DMS 273 treated with DMSO at 0.1 percent for 48 hours (cell line): Measurements from ENCODE around the gene RAB7A.
"Not testable (repeated sequence)": the region's sequence is repeated elsewhere in the genome, so short reads cannot be mapped to it uniquely, and the experiment has no call there.

Experiments
- DNase-seq: peaks from one replicate; lab custom pipeline; 2025; lab: John Stamatoyannopoulos, UW

RAB7A gene

GRCh38 chr3:128710816-128711433 lies 15.1 kb upstream of the RAB7A start:
- DNase-seq: no peak

GRCh38 chr3:128712848-128713247 lies 13.1 kb upstream of the RAB7A start:
- DNase-seq: no peak

DNA sequence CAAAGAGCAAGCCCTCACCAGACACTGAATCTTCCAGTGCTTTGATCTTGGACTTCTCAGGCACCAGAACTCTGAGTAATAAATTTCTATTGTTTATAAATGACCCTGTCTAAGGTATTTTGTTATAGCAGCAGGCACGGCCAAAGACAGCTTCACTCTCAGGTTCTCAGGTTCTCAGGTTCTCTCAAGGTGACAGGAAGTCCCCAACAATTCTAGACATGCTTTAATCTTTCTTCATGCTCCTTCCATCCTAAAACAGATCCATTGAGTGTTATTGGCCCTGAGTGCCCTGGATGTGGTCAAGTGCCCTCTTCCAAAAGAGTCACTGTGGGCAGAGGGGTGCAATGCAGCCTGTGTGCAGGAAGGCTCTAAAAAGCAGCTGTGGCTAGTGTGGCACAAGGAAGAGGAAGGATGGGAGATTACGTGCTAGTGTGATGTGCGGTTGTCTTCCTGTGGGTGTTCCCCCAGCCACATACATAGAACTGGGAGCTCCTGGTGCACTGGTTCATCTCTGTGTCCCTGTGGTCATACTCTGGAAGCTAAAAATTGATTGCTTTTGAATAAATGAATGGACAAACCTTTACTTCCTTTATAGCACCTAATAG lies 11.0 kb upstream of the RAB7A start:
- DNase-seq: no peak

DNA sequence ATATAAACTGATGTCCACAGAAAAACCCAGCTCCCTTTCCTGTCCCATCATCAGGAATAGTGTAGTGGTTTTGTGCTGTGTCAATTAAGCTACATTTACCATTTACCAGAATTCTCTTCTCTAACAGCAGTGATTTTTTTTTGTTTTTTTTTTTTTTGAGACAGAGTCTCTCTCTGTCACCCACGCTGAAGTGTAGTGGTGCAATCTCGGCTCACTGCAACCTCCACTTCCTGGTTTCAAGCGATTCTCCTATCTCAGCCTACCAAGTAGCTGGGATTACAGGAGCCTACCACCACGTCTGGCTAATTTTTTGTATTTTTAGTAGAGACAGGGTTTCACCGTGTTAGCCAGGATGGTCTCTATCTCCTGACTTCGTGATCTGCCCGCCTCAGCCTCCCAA lies 7.1 kb upstream of the RAB7A start:
- DNase-seq: not testable (repeated sequence)

- no peak for DNase-seq
These were observed 5.1 kb upstream of the RAB7A start for GRCh38 chr3:128720891-128721290.

- no peak for DNase-seq
These were observed 2.5 kb upstream of the RAB7A start for GRCh38 chr3:128723477-128723876.

DNA sequence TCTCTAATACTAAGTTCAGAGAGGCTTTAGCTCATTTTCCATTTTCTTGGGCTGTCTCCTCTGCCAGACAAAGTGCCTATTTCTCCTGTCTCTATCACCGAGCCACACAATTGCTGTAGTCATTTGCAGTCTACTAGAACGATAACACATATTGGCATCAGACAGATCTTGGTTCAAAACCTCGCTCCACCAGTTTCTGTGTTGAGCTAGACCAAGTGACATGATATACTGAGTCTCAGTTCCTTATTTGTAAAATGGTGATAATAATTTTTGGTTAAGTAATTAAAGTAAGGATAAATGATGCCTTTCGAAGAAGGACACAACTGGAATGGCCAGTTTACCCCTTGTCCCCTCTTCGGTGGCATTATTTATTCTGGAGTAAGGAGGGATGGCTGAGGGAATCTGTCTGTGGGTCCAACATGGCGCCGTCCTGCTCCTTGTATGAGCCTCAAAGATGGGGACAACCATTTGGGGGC lies 398 bp upstream of the RAB7A start:
- no peak for DNase-seq

GRCh38 chr3:128727059-128727458 lies 1.1 kb downstream of the RAB7A start:
- no peak for DNase-seq

GRCh38 chr3:128727485-128727884 lies 1.5 kb downstream of the RAB7A start:
- no peak for DNase-seq

DNA sequence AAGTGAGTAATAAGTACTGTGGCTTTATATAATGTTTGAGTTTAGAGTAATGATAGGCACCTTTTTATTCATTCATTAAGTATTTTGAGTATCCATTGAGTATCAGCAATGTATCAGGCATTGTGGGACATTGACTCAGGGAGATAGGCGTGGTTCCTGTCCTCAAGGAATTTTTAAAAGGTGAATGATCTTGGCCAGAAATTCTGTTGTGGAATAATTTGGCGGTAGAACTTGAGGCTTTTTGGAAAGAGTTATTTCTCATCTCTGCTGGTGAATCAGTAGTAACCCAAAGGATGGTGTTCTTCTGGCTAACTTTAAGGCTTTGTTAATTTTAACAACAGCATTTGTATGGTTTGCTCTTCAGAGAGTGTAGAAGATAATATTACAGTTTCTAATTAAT lies 2.0 kb downstream of the RAB7A start:
- no peak for DNase-seq

GRCh38 chr3:128728521-128728920 lies 2.5 kb downstream of the RAB7A start:
- DNase-seq: not testable (repeated sequence)

GRCh38 chr3:128730471-128730870 lies 4.5 kb downstream of the RAB7A start:
- no peak for DNase-seq

GRCh38 chr3:128734523-128735189 lies 8.7 kb downstream of the RAB7A start:
- DNase-seq: no peak

- no peak for DNase-seq
These were observed 9.3 kb downstream of the RAB7A start for GRCh38 chr3:128735287-128735686.

GRCh38 chr3:128735884-128736283 lies 9.9 kb downstream of the RAB7A start:
- no peak for DNase-seq

GRCh38 chr3:128736601-128737000 lies 10.6 kb downstream of the RAB7A start:
- DNase-seq: no peak

- DNase-seq: no peak
These were observed 14.6 kb downstream of the RAB7A start for GRCh38 chr3:128740621-128741020.

DNA sequence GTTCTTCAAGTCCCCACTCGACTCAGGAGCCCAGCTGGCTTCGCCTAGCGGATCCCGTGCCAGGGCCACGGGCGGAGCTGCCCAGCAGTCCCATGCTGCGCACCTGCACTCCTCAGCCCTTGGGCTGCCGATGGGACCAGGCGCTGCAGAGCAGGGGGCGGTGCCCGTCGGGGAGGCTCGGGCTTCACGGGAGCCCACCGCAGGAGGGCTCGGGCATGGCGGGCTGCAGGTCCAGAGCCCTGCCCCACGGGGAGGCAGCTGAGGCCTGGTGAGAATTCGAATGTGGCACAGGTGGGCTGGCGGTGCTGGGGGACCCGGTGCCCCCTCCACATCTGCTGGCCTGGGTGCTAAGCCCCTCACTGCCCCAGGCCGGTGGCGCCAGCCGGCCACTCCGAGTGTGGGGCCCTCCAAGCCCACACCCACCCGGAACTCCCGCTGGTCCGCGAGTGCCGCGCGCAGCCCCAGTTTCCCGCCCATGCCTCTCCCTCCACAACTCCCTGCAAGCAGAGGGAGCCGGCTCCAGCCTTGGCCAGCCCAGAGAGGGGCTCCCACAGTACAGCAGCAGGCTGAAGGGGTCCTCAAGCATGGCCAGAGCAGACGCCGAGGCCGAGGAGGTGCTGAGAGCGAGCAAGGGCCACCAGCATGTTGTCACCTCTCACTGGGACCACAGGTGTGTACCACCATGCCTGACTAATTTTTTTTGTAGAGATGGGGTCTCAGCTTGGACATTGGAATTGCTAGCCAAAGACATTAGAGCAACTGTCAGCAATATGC lies 17.0 kb downstream of the RAB7A start:
- DNase-seq: no peak

DNA sequence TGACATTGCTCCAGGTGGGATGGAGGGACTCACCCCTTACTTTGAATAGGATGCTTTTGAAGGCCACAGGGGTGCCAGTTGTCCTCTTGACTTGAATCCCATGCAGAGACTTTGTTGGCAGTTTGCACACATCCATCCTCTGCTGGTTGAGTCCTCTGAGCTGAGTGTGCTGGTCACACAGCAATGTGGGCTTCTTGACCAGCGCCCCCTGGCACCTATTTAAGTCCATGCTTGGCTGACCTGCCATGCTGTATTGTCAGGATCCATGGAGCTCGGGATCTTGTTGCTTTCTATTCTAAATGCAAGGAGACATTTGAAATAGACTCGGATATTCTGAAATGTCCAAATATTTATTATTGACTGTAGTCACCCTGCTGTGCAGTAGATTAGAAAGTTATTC lies 19.8 kb downstream of the RAB7A start:
- no peak for DNase-seq

DNA sequence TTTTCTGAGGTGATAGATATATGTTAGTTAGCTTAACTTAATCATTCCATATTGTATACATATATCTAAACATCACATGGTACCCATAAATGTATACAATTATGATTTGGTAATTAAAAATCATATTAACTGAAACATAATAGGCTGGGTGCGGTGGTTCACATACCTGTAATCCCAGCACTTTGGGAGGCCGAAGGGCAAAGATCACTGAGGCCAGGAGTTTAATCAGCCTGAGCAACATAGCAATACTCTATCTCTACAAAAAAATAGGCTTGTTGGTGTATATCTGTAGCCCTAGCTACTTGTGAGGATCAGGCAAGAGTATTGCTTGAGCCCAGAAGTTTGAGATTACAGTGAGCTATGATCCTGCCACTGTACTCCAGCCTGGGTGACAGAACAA lies 20.9 kb downstream of the RAB7A start:
- no peak for DNase-seq

- no peak for DNase-seq
These were observed 22.6 kb downstream of the RAB7A start for GRCh38 chr3:128748557-128748956.

- DNase-seq: no peak
These were observed 23.1 kb downstream of the RAB7A start for GRCh38 chr3:128749035-128749434.

DNA sequence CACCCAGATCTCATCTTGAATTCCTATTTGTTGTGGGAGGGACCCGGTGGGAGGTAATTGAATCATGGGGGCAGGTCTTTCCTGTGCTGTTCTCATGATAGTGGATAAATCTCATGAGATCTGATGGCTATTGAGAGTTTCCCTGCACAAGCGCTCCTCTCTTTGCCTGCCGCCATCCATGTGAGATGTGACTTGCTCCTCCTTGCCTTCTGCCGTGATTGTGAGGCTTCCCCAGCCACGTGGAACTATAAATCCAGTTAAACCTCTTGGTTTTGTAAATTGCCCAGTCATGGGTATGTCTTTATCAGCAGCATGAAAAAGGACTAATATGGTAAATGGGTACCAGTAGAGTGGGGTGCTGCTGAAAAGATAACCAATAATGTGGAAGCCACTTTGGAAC lies 23.6 kb downstream of the RAB7A start:
- not testable (repeated sequence) for DNase-seq
